H9 (cell line): ENCODE results near the gene TESPA1. TPM values are rescaled to one million over a fixed set of nuclear protein-coding genes. Genes with fewer than 3 reads are reported as not detected.

Experiments used
- DNase-seq: peaks from one replicate; pipeline ENCODE4 v3.0.0-alpha.2; 2017
- H2AFZ ChIP-seq: one replicate; pipeline ENCODE4 v1.6.1; 2013; ENCODE audit warnings: mild to moderate bottlenecking, low read length, control low read depth, moderate library complexity
- H2AK5ac ChIP-seq: 2 replicates; pipeline ENCODE4 v1.6.1; 2013; ENCODE audit warnings: low read length, control low read depth, mixed read lengths; ENCODE audit not compliant: insufficient read length
- H2BK120ac ChIP-seq: one replicate; pipeline ENCODE4 v1.6.1; 2013; ENCODE audit warnings: low read depth, mild to moderate bottlenecking, low read length, control low read depth, inconsistent platforms; ENCODE audit not compliant: poor library complexity, severe bottlenecking
- H2BK12ac ChIP-seq: 2 replicates; pipeline ENCODE4 v1.6.1; 2013; ENCODE audit warnings: low read length, control low read depth, mixed read lengths, low read depth; ENCODE audit not compliant: insufficient read length
- H2BK15ac ChIP-seq: 2 replicates; pipeline ENCODE4 v1.6.1; 2013; ENCODE audit warnings: low read depth, low read length, control low read depth
- H2BK20ac ChIP-seq: one replicate; pipeline ENCODE4 v1.6.1; 2013; ENCODE audit warnings: low read depth, mild to moderate bottlenecking, low read length, control low read depth, inconsistent platforms; ENCODE audit not compliant: poor library complexity, severe bottlenecking
- H2BK5ac ChIP-seq: 2 replicates; pipeline ENCODE4 v1.6.1; 2013; ENCODE audit warnings: low read length, control low read depth, mixed read lengths; ENCODE audit not compliant: insufficient read length
- H3K14ac ChIP-seq: 2 replicates; pipeline ENCODE4 v1.6.1; 2013; ENCODE audit warnings: low read length, control low read depth; ENCODE audit not compliant: insufficient read depth
- H3K18ac ChIP-seq: 2 replicates; pipeline ENCODE4 v1.6.1; 2013; ENCODE audit warnings: low read depth, mild to moderate bottlenecking, mixed read lengths, low read length, control low read depth; ENCODE audit not compliant: insufficient read length
- H3K23ac ChIP-seq: 2 replicates; pipeline ENCODE4 v1.6.1; 2013; ENCODE audit warnings: low read length, control low read depth, mixed read lengths, low read depth; ENCODE audit not compliant: insufficient read length
- H3K23me2 ChIP-seq: 2 replicates; pipeline ENCODE4 v1.6.1; 2013; ENCODE audit warnings: low read depth, mild to moderate bottlenecking, mixed read lengths, low read length, control low read depth; ENCODE audit not compliant: insufficient read length, poor library complexity, severe bottlenecking
- H3K27ac ChIP-seq: 2 replicates; pipeline ENCODE4 v1.5.1; 2013; ENCODE audit warnings: low read length, control low read depth, mixed read lengths, low read depth; ENCODE audit not compliant: insufficient read length
- H3K27me3 ChIP-seq: 2 replicates; pipeline ENCODE4 v1.6.1; 2013; ENCODE audit warnings: low read length, control low read depth, inconsistent platforms; ENCODE audit not compliant: insufficient read depth
- H3K4ac ChIP-seq: 2 replicates; pipeline ENCODE4 v1.6.1; 2013; ENCODE audit warnings: low read depth, mild to moderate bottlenecking, control low read depth, inconsistent platforms, low read length, moderate library complexity
- H3K4me1 ChIP-seq: 2 replicates; pipeline ENCODE4 v1.6.1; 2013; ENCODE audit warnings: low read length, control low read depth, inconsistent platforms; ENCODE audit not compliant: insufficient read depth
- H3K4me2 ChIP-seq: 2 replicates; pipeline ENCODE4 v1.6.1; 2013; ENCODE audit warnings: low read length, control low read depth, mixed read lengths; ENCODE audit not compliant: insufficient read length, insufficient read depth
- H3K56ac ChIP-seq: 2 replicates; pipeline ENCODE4 v1.6.1; 2013; ENCODE audit warnings: low read depth, mild to moderate bottlenecking, mixed read lengths, low read length, control low read depth; ENCODE audit not compliant: insufficient read length
- H3K79me1 ChIP-seq: 2 replicates; pipeline ENCODE4 v1.6.1; 2013; ENCODE audit warnings: low read depth, mild to moderate bottlenecking, moderate library complexity, low read length, control low read depth, inconsistent platforms; ENCODE audit not compliant: insufficient read depth, poor library complexity, severe bottlenecking
- H3K79me2 ChIP-seq: 2 replicates; pipeline ENCODE4 v1.6.1; 2013; ENCODE audit warnings: low read length, control low read depth, inconsistent platforms; ENCODE audit not compliant: insufficient read depth
- H3K9ac ChIP-seq: 2 replicates; pipeline ENCODE4 v1.6.1; 2013; ENCODE audit warnings: low read length, control low read depth, mixed read lengths; ENCODE audit not compliant: insufficient read length; ENCODE audit errors: extremely low read depth
- H3K9me3 ChIP-seq: one replicate; pipeline ENCODE4 v1.6.1; 2013; ENCODE audit warnings: low read depth, low read length, inconsistent platforms; ENCODE audit not compliant: control insufficient read depth
- H3T11ph ChIP-seq: one replicate; pipeline ENCODE4 v1.6.1; 2013; ENCODE audit warnings: mild to moderate bottlenecking, low read length, control low read depth, inconsistent platforms
- H4K20me1 ChIP-seq: one replicate; pipeline ENCODE4 v1.6.1; 2013; ENCODE audit not compliant: control insufficient read depth, insufficient read length, insufficient read depth
- H4K5ac ChIP-seq: 2 replicates; pipeline ENCODE4 v1.6.1; 2013; ENCODE audit warnings: low read depth, mild to moderate bottlenecking, mixed read lengths, low read length, control low read depth; ENCODE audit not compliant: insufficient read length
- H4K8ac ChIP-seq: replicated peaks from 2 replicates; pipeline ENCODE4 v1.6.1; 2013; ENCODE audit warnings: low read length, control low read depth, mixed read lengths, low read depth; ENCODE audit not compliant: insufficient read length
- H4K91ac ChIP-seq: 2 replicates; pipeline ENCODE4 v1.6.1; 2013; ENCODE audit warnings: low read depth, mild to moderate bottlenecking, moderate library complexity, mixed read lengths, low read length, control low read depth; ENCODE audit not compliant: insufficient read length
- H3K27ac Mint-ChIP-seq, 3 experiments: 2 replicates in 2 of 3; 3 replicates in 1 of 3; pipeline ENCODE4 v1.8.0; 2020 to 2021; ENCODE audit warnings: mixed read lengths in 3 of 3, mild to moderate bottlenecking in 1 of 3, moderate library complexity in 1 of 3
- H3K27me3 Mint-ChIP-seq: 2 replicates; pipeline ENCODE4 v1.8.0; 2021; ENCODE audit warnings: low read depth, mild to moderate bottlenecking, moderate library complexity, mixed read lengths
- H3K36me3 Mint-ChIP-seq, 3 experiments: 2 replicates in 2 of 3; 3 replicates in 1 of 3; pipeline ENCODE4 v1.8.0; 2020 to 2021; ENCODE audit warnings: low read depth in 3 of 3, mixed read lengths in 3 of 3; ENCODE audit not compliant: insufficient read depth in 1 of 3
- H3K4me1 Mint-ChIP-seq, 2 experiments: 2 replicates each; pipeline ENCODE4 v1.8.0; 2020; ENCODE audit warnings: mixed read lengths in 2 of 2
- H3K4me3 Mint-ChIP-seq, 2 experiments: 2 replicates in 1 of 2; 3 replicates in 1 of 2; pipeline ENCODE4 v1.8.0; 2020 to 2021; ENCODE audit warnings: mild to moderate bottlenecking in 2 of 2, mixed read lengths in 2 of 2, moderate library complexity in 1 of 2
- H3K9me3 Mint-ChIP-seq, 2 experiments: 2 replicates in 1 of 2; 3 replicates in 1 of 2; pipeline ENCODE4 v1.8.0; 2020; ENCODE audit warnings: mild to moderate bottlenecking in 2 of 2, mixed read lengths in 2 of 2, moderate library complexity in 1 of 2
- total RNA-seq: library from RNA; stranded (reverse); gene quantifications from 2 replicates; pipeline ENCODE4 v1.2.1, GENCODE V29; 2021
- TF ChIP-seq, protein P1 (sequence below): fragments of 200-600 bp; sonication (generic); conservative IDR thresholded peaks from 3 replicates; pipeline ENCODE4 v1.8.0; 2021; ENCODE audit warnings: antibody characterized with exemption, mild to moderate bottlenecking

Gene TESPA1
- total RNA-seq, 1 experiment from 2014 or later, result not detected

DNA sequence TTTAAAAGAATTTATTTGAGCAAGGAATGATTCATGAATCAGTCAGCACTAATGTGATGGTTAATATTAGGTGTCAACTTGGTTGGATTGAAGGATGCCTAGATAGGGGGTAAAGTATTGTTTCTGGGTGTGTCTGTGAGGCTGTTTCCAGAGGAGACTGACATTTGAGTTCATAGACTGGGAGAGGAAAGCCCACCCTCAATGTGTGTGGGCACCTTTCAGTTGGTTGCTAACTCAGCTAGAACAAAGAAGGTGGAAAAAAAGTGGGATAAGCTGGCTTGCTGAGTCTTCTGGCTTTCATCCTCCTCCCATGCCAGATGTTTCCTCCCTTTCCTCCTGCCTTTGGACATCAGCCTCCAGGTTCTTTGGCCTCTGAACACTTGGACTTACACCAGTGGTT, 47.2 kb downstream of the TESPA1 start:
- Histone ChIP-seq H4K8ac (no peak overlapping the region), H3K4ac (no peak overlapping the region), H3K23ac (no peak overlapping the region), H3K79me1 (no peaks in the 10 kb centered on the region), H3K14ac (no peak overlapping the region), H3K27me3 (no peaks in the 10 kb centered on the region; the same call in 1 of the 2 replicates), H3K23me2 (no peaks in the 10 kb centered on the region), H4K91ac (no peak overlapping the region), H2AK5ac (no peak overlapping the region), H4K5ac (no peak overlapping the region), H3T11ph (no peak overlapping the region), H3K9ac (no peak overlapping the region), H2BK5ac (no peak overlapping the region), H3K27ac (no peak overlapping the region), H3K4me2 (no peak overlapping the region), H3K18ac (no peak overlapping the region), H2BK12ac (no peak overlapping the region), H2BK20ac (no peak overlapping the region), H3K4me1 (no peaks in the 10 kb centered on the region), H2BK15ac (no peak overlapping the region), H2BK120ac (no peak overlapping the region), H3K79me2 (no peaks in the 10 kb centered on the region), H3K56ac (no peak overlapping the region), H4K20me1 (no peaks in the 10 kb centered on the region), H2AFZ (no peak overlapping the region), H3K9me3 (no peaks in the 10 kb centered on the region)
- TF ChIP-seq, protein P1, sequence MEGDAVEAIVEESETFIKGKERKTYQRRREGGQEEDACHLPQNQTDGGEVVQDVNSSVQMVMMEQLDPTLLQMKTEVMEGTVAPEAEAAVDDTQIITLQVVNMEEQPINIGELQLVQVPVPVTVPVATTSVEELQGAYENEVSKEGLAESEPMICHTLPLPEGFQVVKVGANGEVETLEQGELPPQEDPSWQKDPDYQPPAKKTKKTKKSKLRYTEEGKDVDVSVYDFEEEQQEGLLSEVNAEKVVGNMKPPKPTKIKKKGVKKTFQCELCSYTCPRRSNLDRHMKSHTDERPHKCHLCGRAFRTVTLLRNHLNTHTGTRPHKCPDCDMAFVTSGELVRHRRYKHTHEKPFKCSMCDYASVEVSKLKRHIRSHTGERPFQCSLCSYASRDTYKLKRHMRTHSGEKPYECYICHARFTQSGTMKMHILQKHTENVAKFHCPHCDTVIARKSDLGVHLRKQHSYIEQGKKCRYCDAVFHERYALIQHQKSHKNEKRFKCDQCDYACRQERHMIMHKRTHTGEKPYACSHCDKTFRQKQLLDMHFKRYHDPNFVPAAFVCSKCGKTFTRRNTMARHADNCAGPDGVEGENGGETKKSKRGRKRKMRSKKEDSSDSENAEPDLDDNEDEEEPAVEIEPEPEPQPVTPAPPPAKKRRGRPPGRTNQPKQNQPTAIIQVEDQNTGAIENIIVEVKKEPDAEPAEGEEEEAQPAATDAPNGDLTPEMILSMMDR, result no peak
- no peak for DNase-seq
- Mint-ChIP-seq H3K4me1 (peaks cover 12 to 14% of the 10 kb centered on the region in 2 experiments; a peak in 3 of 4 replicates), H3K9me3 (no peaks in the 10 kb centered on the region; a peak in 2 of 5 replicates), H3K36me3 (no peaks in the 10 kb centered on the region), H3K4me3 (no peak overlapping the region), H3K27ac (no peak overlapping the region), H3K27me3 (peaks cover 4% of the 10 kb centered on the region)
